ENCODE measurements around the gene CDK5R1. TPM values are rescaled to one million over a fixed set of nuclear protein-coding genes. Genes with fewer than 3 reads are reported as not detected.

The CDK5R1 gene
- total and polyA plus RNA-seq, 5 experiments from 2014 or later, result 5.9 to 17.8 (median 12.0) TPM

DNA sequence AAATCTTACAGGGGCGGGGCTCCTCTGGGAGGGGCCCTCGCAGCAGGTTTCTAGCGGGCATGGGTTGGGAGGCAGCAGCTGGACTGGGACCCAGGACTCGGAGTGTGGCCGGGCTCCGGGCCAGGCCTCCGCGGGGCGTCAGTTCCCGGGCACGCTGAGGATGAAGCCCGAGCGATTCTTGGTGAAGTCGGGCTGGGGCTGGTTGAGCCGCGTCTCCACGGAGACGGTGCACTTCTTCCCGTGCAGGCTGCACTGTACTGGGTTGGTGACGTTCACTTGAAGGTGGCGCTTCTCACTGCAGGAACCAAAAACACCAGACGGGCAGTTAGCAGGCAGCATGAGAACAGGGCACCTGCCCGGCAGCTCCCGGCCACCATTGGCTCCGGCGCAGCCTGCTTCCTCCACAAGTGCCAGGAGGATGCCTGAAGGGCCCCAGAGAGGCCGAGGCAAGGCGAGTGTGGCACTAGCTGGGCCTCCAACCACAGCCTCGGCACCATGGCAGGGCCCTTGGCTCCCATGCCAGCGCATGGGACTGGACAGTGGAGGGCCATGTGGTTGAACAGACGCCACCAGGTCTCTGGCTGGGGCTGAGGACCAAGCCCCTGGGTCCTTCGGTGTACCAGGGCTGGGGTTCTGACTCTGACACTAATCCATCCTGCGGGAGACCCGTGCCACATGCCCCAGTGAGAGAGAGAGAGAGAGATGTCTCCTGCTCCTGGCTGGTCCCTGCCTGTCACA lies 8.0 kb downstream of the CDK5R1 start:
- peak overlapping the region in 5 of 10 donors; percentile 32 to 69 (median 45) for H3K4me3 Mint-ChIP-seq
- peak; percentile 54 to 56 for ATAC-seq
- POLR2A ChIA-PET, result interaction anchor here (0.6 to 22.8 kb wide), 3 partner anchors 8 to 66 kb away, joined by 4 to 889 read pairs (median 20); partner anchors contain the start of gene CDK5R1

DNA sequence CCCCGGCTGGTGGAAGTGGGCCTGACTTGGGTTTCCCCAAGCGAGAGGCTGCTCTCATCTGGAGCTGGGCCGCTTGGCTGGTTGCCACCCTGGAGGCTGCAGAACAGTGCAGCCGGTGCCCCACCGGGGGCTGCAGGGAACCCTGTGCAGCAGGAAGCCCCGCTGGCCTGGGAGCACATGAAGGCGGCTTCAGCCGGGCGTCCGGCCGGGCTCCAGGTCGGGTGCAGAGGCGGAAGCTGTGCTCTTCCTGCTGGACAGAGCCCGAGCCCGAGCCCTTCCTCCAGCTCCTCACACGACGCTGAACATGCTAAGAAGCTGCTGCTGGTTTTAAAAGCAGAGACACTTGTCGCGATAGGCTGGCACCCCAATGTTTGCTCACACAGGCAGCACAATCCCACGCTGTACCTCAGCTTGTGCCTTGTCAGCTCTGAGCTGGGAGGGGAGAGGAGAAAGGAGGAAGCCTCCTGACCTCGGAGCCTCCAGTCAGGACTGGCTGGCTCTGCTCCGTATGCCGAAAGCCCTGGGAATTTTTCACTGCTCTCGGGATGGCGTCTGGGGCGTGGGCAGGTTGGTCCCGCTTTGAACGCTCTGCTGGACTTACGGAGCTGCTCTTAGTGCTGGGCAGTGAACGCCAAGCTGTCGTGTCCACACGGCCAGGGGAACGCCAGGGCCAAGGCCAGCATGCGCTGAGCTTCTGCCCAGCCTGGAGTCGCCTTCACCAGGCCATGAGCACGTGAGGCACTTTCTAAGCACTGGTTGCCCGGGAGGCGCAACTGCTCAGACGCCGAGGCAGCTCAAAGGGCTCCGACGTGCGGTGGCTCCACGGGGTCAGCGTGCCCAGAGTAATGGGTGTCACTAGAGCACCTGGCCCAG lies 8.8 kb downstream of the CDK5R1 start:
- POLR2A ChIA-PET, result interaction anchor here (1.1 to 22.8 kb wide), 3 partner anchors 8 to 43 kb away, joined by 4 to 889 read pairs (median 20); partner anchors contain the start of gene CDK5R1
- Mint-ChIP-seq H3K36me3 (no peaks in the 10 kb centered on the region), H3K4me3 (peak overlapping the region in 2 of 10 donors; percentile 33 to 69), H3K4me1 (peaks cover 21 to 76% (median 51%) of the 10 kb centered on the region in 4 donors), H3K27ac (peak overlapping the region in 6 of 10 donors; percentile 25 to 96 (median 50)), H3K9me3 (no peaks in the 10 kb centered on the region), H3K27me3 (no peaks in the 10 kb centered on the region)
- DNase-seq (peak in 3 of 10 donors; percentile 41 to 74 (median 48)), ATAC-seq (peak; percentile 66 to 71)

More for the DNA sequence above, 8.0 kb downstream of the CDK5R1 start:
- Mint-ChIP-seq H3K9me3 (no peaks in the 10 kb centered on the region), H3K27me3 (no peaks in the 10 kb centered on the region), H3K27ac (peak overlapping the region in 4 of 10 donors; percentile 52 to 96 (median 66)), H3K36me3 (peaks cover 0 to 5% (median under 1%) of the 10 kb centered on the region in 3 donors), H3K4me1 (peaks cover 22 to 77% (median 56%) of the 10 kb centered on the region in 4 donors)
- peak in 1 of 10 donors; percentile 67 for DNase-seq

DNA sequence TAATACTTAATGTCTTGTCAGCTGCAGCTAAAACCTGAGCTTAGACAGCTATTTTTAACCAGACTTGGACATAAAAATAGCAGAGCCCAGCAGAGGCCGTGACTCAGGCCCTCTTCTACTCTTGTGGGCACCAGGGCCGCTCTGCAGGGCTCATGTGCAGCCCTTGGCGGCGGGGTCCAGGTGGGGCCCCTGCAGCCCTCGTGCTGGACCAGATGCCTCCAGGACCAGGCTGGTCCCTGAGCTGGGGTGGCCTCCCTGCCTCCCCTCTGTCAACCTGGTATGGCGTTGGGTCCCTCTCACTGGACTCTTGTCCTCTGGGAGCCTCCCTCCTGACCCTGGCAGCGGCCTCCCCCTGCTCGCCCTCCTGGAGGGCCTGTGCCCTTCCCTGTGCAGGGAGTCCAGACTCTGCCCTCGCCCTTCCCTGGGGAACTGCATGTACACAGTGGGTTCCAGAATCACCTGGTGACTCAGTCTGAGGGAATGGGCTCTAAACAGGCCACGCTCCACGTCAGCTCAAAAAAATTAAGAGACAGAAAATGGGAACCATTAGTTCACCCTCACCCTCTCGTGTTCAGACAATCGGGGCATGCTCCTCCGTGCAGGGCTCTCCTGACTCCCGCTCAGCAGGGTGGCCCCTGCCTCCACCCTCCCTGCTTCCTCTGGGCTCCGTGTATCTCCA lies 9.7 kb downstream of the CDK5R1 start:
- peak overlapping the region in 1 of 10 donors; percentile 47 for H3K4me3 Mint-ChIP-seq
- H3K36me3 Mint-ChIP-seq, result no peaks in the 10 kb centered on the region
- POLR2A ChIA-PET, result interaction anchor here (0.6 to 22.8 kb wide), 4 partner anchors 9 to 46 kb away, joined by 4 to 889 read pairs (median 13); partner anchors contain the start of gene CDK5R1
- peak in 1 of 10 donors; percentile 46 for DNase-seq
- H3K27ac Mint-ChIP-seq, result peak overlapping the region in 6 of 10 donors; percentile 16 to 86 (median 46)
- no peaks in the 10 kb centered on the region for H3K27me3 Mint-ChIP-seq
- no peaks in the 10 kb centered on the region for H3K9me3 Mint-ChIP-seq
- H3K4me1 Mint-ChIP-seq, result peaks cover 21 to 75% (median 47%) of the 10 kb centered on the region in 4 donors
- ATAC-seq, result no peak

DNA sequence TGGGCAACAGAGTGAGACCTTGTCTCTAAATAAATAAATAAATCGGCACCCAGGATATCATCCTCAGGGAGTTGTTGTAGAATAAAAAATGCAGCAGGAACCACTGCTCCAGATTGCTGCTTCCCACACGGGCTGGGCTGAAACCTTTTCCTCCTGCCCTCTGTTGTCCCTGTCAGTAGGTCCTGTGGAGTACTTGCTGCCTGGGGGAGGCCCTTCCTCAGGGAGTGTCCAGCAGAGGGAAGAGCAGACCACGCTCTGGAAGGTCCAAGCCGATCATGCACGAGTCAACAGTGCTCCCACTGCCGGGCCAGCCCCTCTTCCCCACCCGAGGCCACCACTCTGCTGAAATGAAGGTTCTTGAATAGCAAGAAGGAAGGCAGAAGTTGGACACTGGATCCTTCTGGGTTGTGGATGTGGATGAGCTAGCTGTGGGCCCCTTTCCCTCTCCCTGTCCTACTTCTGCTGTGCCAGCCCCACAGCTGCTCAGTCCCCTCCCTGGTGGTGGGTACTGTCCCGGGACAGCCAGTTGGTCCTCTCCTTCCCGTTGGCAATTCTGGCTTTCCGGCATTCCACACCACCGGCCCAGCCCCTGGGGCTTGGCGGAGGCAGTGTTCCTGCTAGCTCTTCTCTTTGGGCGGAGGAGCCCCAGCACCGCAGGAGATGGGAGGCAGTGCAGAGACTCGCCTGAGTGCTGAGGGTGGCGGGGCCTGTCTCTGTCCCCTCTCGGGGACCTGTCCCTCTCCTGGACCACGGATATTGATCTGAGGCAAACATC lies 10.8 kb downstream of the CDK5R1 start:
- Mint-ChIP-seq H3K4me3 (peak overlapping the region in 1 of 10 donors; percentile 3), H3K27ac (peak overlapping the region in 7 of 10 donors; percentile 16 to 84 (median 60)), H3K9me3 (peaks cover 0 to 1% (median 0%) of the 10 kb centered on the region in 9 donors), H3K4me1 (peaks cover 20 to 75% (median 47%) of the 10 kb centered on the region in 4 donors), H3K36me3 (no peaks in the 10 kb centered on the region), H3K27me3 (no peaks in the 10 kb centered on the region)
- no peak for ATAC-seq
- peak in 1 of 10 donors; percentile 50 for DNase-seq
- POLR2A ChIA-PET, result interaction anchor here (0.6 to 36.8 kb wide), 3 partner anchors 4 to 45 kb away, joined by 6 to 889 read pairs (median 889); partner anchors contain the start of gene CDK5R1

- POLR2A ChIA-PET, result interaction anchor here (22.8 to 36.8 kb wide), 2 partner anchors 4 to 17 kb away, joined by 889 read pairs; partner anchors contain the start of gene CDK5R1
- Mint-ChIP-seq H3K9me3 (peaks cover 0 to 1% (median 0%) of the 10 kb centered on the region in 9 donors), H3K27ac (peak overlapping the region in 5 of 10 donors; percentile 22 to 66 (median 60)), H3K4me1 (peaks cover 16 to 75% (median 47%) of the 10 kb centered on the region in 4 donors), H3K27me3 (no peaks in the 10 kb centered on the region), H3K36me3 (no peaks in the 10 kb centered on the region), H3K4me3 (no peak overlapping the region)
- DNase-seq (no peak), ATAC-seq (no peak)
Observed at GRCh38 chr17:32498391-32498790, 11.6 kb downstream of the CDK5R1 start.

DNA sequence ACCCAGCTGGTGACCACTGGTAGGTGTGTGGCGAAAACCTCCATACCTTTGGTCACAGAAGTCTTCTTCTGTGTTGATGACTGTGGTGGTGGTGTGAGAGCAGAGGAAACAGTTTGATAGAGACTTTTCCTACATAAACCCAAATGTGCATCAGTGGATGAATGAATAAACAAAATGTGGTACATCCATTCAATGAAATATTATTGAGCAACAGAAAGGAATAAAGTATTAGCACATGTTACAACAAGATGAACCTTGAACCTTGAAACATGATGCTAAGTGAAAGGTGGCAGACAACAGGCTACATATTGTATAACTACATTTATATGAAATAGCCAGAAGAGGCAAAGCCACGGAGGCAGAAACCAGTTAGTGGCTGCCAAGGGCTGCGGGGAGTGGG lies 15.2 kb downstream of the CDK5R1 start:
- POLR2A ChIA-PET, result interaction anchor here (22.8 to 36.8 kb wide), 2 partner anchors 8 to 14 kb away, joined by 889 read pairs; partner anchors contain the start of gene CDK5R1
- DNase-seq (no peak), ATAC-seq (no peak)
- Mint-ChIP-seq H3K27ac (peak overlapping the region; percentile 91 to 100 (median 98)), H3K4me1 (peaks cover 33 to 82% (median 70%) of the 10 kb centered on the region in 4 donors), H3K9me3 (peaks cover 0 to 1% (median 0%) of the 10 kb centered on the region in 9 donors), H3K27me3 (no peaks in the 10 kb centered on the region), H3K36me3 (no peaks in the 10 kb centered on the region), H3K4me3 (peak overlapping the region in 9 of 10 donors; percentile 46 to 84 (median 70))

GRCh38 chr17:32502710-32503109 lies 15.9 kb downstream of the CDK5R1 start:
- Mint-ChIP-seq H3K4me1 (peaks cover 36 to 87% (median 74%) of the 10 kb centered on the region in 4 donors), H3K4me3 (peak overlapping the region; percentile 43 to 84 (median 70)), H3K36me3 (no peaks in the 10 kb centered on the region), H3K27ac (peak overlapping the region; percentile 97 to 100 (median 98)), H3K9me3 (peaks cover 0 to 1% (median 0%) of the 10 kb centered on the region in 9 donors), H3K27me3 (no peaks in the 10 kb centered on the region)
- DNase-seq (no peak), ATAC-seq (no peak)
- POLR2A ChIA-PET, result interaction anchor here (22.8 to 36.8 kb wide), 2 partner anchors 9 to 13 kb away, joined by 889 read pairs; partner anchors contain the start of gene CDK5R1

GRCh38 chr17:32503251-32504165 lies 16.7 kb downstream of the CDK5R1 start:
- POLR2A ChIA-PET, result interaction anchor here (0.8 to 36.8 kb wide), 3 partner anchors 9 to 48 kb away, joined by 3 to 889 read pairs (median 889); partner anchors contain the start of gene CDK5R1
- Mint-ChIP-seq H3K9me3 (peaks cover 0 to 1% (median 0%) of the 10 kb centered on the region in 9 donors), H3K4me1 (peaks cover 34 to 88% (median 73%) of the 10 kb centered on the region in 4 donors), H3K4me3 (peak overlapping the region; percentile 43 to 84 (median 70)), H3K27ac (peak overlapping the region; percentile 97 to 100 (median 98)), H3K27me3 (no peaks in the 10 kb centered on the region), H3K36me3 (no peaks in the 10 kb centered on the region)
- DNase-seq, result peak in 9 of 10 donors; percentile 26 to 80 (median 56)
- peak; percentile 93 to 95 for ATAC-seq

- Mint-ChIP-seq H3K27ac (peak overlapping the region; percentile 97 to 100 (median 98)), H3K4me1 (peaks cover 36 to 92% (median 80%) of the 10 kb centered on the region in 4 donors), H3K27me3 (no peaks in the 10 kb centered on the region), H3K36me3 (no peaks in the 10 kb centered on the region), H3K9me3 (peaks cover 0 to 1% (median 0%) of the 10 kb centered on the region in 9 donors), H3K4me3 (peak overlapping the region; percentile 53 to 84 (median 70))
- DNase-seq (no peak), ATAC-seq (no peak)
- POLR2A ChIA-PET, result interaction anchor here (0.8 to 36.8 kb wide), 3 partner anchors 10 to 47 kb away, joined by 3 to 889 read pairs (median 889); partner anchors contain the start of gene CDK5R1
Observed at GRCh38 chr17:32504166-32504990, 17.6 kb downstream of the CDK5R1 start.
